Left lung (tissue), 10 donors: ENCODE data around the gene RNU1-1. TPM values are rescaled to one million over a fixed set of nuclear protein-coding genes. Genes with fewer than 3 reads are reported as not detected.
"Not testable (repeated sequence)": the region's sequence is repeated elsewhere in the genome, so short reads cannot be mapped to it uniquely, and the experiment has no call there.

ENCODE experiments used
- ATAC-seq: fragments of 200-7000 bp; cut with Tn5 transposase; one replicate; pipeline ENCODE4 v1.9.1; 2020; ENCODE audit warnings: moderate library complexity
- DNase-seq, 4 donors: peaks; one replicate each; pipeline ENCODE4 v3.0.0-alpha.2; 2013 to 2020
- H3K27ac ChIP-seq, 2 donors: fragments of 200-600 bp; sonication (generic) in 1 of 2; one replicate each; pipeline versions ENCODE4 v1.5.0 to v1.8.0; 2020 to 2021
- H3K27me3 ChIP-seq, 2 donors: fragments of 200-600 bp; sonication (generic) in 1 of 2; one replicate each; pipeline versions ENCODE4 v1.5.0 to v1.8.0; 2020 to 2021
- H3K36me3 ChIP-seq, 2 donors: fragments of 200-600 bp; sonication (generic) in 1 of 2; one replicate each; pipeline versions ENCODE4 v1.5.0 to v1.8.0; 2020 to 2021
- H3K4me1 ChIP-seq, 2 donors: fragments of 200-600 bp; one replicate each; pipeline ENCODE4 v1.8.0; 2021
- H3K4me3 ChIP-seq, 2 donors: fragments of 200-600 bp; sonication (generic) in 1 of 2; one replicate each; pipeline versions ENCODE4 v1.5.0 to v1.8.0; 2020 to 2021; ENCODE audit warnings: mild to moderate bottlenecking in 1 of 2
- H3K9me3 ChIP-seq, 2 donors: fragments of 200-600 bp; sonication (generic) in 1 of 2; one replicate each; pipeline versions ENCODE4 v1.5.0 to v1.8.0; 2020 to 2021
- intact Hi-C, 2 donors: fragments of 100-400 bp; cut with DNase I; formaldehyde crosslinking; loops; one replicate each; pipeline versions ENCODE4 v1.11.2 to v1.14.2; 2022
- polyA plus RNA-seq, 6 donors: library from polyadenylated mRNA; unstranded; fragments of 120-200 nt; gene quantifications; one replicate each; pipeline ENCODE4 v1.2.1, GENCODE V29; 2013; ENCODE audit not compliant: insufficient read length in 6 of 6
- total RNA-seq, 2 donors: library from RNA; stranded (reverse); fragmentation: NEBNext Ultra II Directional; extraction: Animal tissue kit (Norgen Biotek cat#: 25700); gene quantifications; one replicate each; pipeline ENCODE4 v1.2.1, GENCODE V29; 2021
- donor health status: DM: no; HTN: yes; CAD: no.
- donor health status: DM: no; HTN: no; CAD: no.

RNU1-1 gene
- total and polyA plus RNA-seq, 8 donors = 1.5 to 3,444 (median 2.8) TPM

DNA sequence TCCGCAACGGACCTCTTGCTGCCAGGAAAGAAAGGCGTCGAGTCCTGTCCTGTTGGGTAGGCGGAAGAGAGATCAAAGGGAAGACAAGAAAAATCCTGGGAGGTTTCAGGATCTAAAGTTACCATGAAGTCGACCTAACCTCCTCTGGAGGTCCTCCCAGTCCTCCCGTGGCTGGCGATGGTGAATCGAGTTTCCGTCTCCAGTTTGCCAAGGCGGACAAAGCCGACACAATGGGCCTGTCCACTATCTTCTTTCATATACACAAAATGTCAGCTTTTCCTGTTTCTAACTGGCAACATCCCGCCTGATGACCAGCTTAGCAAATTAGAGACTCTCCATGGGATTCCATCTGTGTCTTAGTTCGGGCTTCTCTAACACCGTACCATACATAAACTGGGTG lies 22.7 kb upstream of the RNU1-1 start:
- DNase-seq, H3K36me3 ChIP-seq, H3K4me1 ChIP-seq, intact Hi-C loops, H3K4me3 ChIP-seq, H3K27ac ChIP-seq, ATAC-seq, H3K9me3 ChIP-seq: not testable (repeated sequence)
- peaks cover 10 to 50% of the 10 kb centered on the region in 2 donors for H3K27me3 ChIP-seq

DNA sequence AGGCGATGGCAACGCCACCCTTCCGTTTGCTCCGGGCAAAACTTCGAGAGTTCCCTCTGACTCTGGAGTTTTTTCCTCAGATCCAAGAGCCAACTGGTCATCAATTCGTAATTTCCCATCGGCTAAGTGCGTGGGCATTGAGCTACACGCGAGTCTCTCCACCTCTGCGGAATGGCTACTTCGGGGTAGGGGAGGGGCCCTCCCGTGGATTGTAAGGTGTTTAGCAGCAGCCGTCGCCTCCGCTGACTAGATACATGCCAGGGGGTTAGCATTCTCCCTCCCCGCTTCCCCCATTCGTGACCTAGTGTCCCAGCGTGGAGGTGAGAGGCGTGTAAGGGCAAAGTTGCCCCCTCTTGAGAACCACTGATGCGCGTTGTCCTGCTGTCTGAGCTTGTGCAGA lies 21.8 kb upstream of the RNU1-1 start:
- H3K4me1 ChIP-seq, H3K27ac ChIP-seq, intact Hi-C loops, H3K9me3 ChIP-seq, H3K36me3 ChIP-seq, H3K4me3 ChIP-seq, ATAC-seq, DNase-seq: not testable (repeated sequence)
- peaks cover 10 to 59% of the 10 kb centered on the region in 2 donors for H3K27me3 ChIP-seq

DNA sequence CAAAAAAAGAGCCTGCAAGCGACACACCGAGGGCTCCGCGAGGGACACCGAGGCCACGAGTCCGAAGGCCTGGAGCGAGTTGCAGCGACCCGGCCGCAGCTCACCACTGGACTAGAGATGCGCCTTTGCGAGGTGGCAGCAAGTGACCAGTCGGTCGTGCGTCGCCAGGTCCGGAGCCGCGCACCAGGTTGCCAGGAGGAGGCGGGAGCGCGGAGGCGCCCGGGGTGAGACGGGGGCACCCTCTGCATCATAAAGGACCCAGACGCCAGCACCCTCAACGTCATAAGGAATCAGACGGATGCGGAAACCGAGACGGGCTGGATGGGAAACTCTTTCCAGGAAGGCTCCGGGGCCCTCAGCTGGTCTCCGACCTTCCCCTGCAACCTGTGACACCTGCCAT lies 21.4 kb upstream of the RNU1-1 start:
- H3K27ac ChIP-seq, H3K4me3 ChIP-seq, H3K36me3 ChIP-seq, H3K9me3 ChIP-seq, intact Hi-C loops, H3K4me1 ChIP-seq: not testable (repeated sequence)
- H3K27me3 ChIP-seq = peaks cover 10 to 61% of the 10 kb centered on the region in 2 donors
- peak; percentile 37 for ATAC-seq
- peak in 1 of 4 donors; percentile 75 for DNase-seq

DNA sequence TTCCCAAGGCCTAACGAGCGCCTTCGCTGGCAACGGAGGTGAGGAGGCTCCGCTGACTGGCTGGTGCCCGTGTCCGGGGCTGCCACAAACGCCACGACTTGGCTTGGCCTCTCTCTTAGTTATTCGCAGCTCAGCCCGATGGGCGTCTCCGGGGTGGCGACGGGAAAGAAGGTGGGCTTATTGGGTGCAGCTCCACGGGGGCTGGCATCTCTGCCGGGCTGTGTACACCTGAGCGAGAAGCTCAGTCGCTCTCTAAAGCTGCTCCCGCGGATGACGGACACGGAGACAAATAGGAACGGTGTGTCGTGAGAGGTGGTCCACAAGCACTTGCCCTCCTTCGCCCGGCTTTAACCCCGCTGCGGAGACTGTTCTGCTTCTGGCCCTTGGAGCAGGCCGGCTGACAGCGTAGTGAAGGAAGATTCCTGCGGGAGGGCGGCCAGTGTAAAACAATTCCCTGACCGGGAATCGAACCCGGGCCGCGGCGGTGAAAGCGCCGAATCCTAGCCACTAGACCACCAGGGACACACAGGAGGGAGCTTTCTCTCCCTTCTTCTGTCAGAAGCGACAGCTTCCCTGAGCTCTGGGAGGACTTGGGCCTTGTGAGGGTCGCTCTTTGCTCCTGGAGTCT lies 20.9 kb upstream of the RNU1-1 start:
- peak; percentile 74 for ATAC-seq
- H3K36me3 ChIP-seq, H3K4me3 ChIP-seq, H3K27ac ChIP-seq, H3K9me3 ChIP-seq, intact Hi-C loops, H3K4me1 ChIP-seq: not testable (repeated sequence)
- DNase-seq = peak in 1 of 4 donors; percentile 77
- H3K27me3 ChIP-seq = peaks cover 10 to 61% of the 10 kb centered on the region in 2 donors

GRCh38 chr1:16534239-16534828 lies 20.2 kb upstream of the RNU1-1 start:
- H3K27me3 ChIP-seq = peaks cover 10 to 61% of the 10 kb centered on the region in 2 donors
- DNase-seq, H3K36me3 ChIP-seq, H3K4me1 ChIP-seq, H3K27ac ChIP-seq, H3K4me3 ChIP-seq, intact Hi-C loops, H3K9me3 ChIP-seq: not testable (repeated sequence)
- peak; percentile 60 for ATAC-seq

GRCh38 chr1:16532235-16532991 lies 18.3 kb upstream of the RNU1-1 start:
- H3K27ac ChIP-seq, ATAC-seq, intact Hi-C loops, H3K4me3 ChIP-seq, H3K4me1 ChIP-seq, H3K36me3 ChIP-seq, DNase-seq, H3K9me3 ChIP-seq: not testable (repeated sequence)
- peaks cover 10 to 61% of the 10 kb centered on the region in 2 donors for H3K27me3 ChIP-seq

- H3K4me3 ChIP-seq, H3K36me3 ChIP-seq, DNase-seq, H3K27ac ChIP-seq, intact Hi-C loops, H3K9me3 ChIP-seq, ATAC-seq, H3K4me1 ChIP-seq: not testable (repeated sequence)
- H3K27me3 ChIP-seq = peaks cover 0 to 31% of the 10 kb centered on the region in 2 donors
These were observed 14.3 kb upstream of the RNU1-1 start for GRCh38 chr1:16528338-16528737.

DNA sequence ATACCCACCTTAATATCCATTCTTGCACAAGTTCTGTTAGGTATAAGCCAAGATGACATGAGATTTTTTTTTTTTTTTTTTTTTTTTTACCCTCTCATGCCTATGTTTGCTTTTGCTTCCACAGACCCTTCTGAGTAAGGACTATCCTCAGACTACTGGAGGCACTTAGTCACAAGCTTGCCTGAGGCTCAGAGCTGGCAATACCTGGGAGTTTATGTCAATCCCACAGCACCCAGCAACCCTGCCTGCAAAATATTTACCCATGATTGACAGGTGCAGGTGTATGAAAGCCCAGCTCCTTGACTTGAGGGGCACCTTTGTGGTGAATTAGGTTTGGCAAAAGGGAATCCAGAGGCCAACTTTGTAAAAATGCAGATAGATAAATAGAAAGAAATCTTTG lies 11.7 kb upstream of the RNU1-1 start:
- H3K4me1 ChIP-seq, H3K4me3 ChIP-seq, intact Hi-C loops, H3K27ac ChIP-seq, H3K36me3 ChIP-seq, H3K9me3 ChIP-seq: not testable (repeated sequence)
- ATAC-seq (peak; percentile 82), DNase-seq (peak in 1 of 4 donors; percentile 65)
- peaks cover 5 to 14% of the 10 kb centered on the region in 2 donors for H3K27me3 ChIP-seq

DNA sequence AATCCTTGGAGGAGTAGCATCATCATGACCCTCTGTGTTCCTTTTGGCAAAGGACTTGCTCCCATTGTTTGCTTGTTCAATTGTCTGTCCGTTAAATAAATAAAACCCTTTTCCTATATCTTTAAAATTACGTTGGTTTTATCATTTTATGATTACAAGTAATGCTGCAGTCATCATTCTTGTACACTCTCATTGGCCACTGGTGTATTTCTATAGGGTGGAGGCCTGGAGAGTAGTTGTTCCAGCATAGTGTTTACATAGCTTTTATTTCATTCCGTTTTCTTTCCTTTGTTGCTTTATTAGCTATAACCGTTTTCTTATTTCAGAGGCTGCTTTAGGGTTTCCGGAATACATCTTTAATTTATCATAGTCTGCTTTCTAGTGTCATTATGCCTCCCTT lies 7.6 kb upstream of the RNU1-1 start:
- intact Hi-C loops, H3K27ac ChIP-seq, DNase-seq, H3K4me1 ChIP-seq, H3K4me3 ChIP-seq, ATAC-seq, H3K36me3 ChIP-seq, H3K9me3 ChIP-seq: not testable (repeated sequence)
- peaks cover 13 to 45% of the 10 kb centered on the region in 2 donors for H3K27me3 ChIP-seq
